GM19193 (cell line): Measurements from ENCODE around the gene NSMCE1.

Experiments used
- POLR2A ChIP-seq: IDR thresholded peaks from 4 replicates; pipeline ENCODE4 v1.6.1; 2011; ENCODE audit not compliant: insufficient read depth, insufficient read length; ENCODE audit errors: extremely low read depth

The NSMCE1 gene

DNA sequence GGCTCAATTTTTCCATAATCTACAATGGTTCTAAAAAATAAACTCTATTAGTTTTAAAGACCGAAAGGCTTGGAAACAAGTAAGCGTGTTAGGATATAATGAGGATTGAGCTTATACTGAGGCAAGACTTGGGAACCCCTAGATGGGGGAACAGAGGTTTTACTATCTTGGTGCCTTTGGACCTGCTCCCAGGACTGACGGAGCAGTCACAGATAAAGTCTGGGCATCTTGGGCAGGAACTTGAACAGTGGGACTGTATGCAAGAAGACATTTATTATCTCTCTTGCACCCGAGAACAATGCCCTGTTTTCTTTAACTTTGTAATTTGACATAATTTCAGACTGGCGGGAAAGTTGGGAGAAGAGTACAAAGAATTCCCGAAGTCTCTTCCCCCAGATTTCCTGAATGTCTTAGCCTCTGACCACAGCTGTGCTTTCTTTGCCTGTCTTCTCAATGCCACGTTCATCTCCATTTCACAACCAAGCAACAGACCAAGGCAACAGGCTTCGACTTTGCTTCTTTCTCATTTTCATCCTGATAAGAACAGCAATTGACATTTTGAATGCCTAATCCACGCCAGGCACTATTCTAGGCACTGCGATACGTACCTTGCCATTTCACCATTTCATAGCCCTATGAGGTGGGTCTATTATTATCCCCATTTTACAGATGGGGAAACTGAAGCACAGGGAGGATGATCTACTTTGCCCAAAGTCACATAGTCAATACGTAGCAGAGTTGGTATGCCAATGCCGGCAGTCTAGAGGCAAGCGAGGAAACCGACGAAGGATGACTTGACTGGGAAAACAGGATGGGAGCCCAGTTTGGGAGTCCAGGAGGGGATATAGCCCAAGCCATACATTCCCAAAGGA lies 42.2 kb upstream of the NSMCE1 start:
- no peak for TF ChIP-seq POLR2A

DNA sequence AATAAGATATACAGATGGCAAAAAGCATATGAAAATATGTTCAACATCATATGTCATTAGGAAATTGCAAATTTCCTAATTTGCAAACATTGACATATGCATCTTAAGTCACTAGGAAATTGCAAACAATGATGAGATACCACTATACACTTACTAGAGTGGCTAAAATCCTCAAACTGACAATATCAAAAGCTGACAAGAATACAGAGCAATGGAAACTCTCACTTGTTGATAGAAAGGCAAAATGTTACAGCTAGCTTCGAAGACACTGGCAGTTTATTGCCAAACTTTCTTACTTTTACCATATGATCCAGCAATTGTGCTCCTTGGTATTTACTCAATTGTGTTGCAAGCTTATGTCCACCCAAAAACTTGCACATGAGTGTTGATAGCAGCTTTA lies 40.2 kb upstream of the NSMCE1 start:
- no peak for TF ChIP-seq POLR2A

DNA sequence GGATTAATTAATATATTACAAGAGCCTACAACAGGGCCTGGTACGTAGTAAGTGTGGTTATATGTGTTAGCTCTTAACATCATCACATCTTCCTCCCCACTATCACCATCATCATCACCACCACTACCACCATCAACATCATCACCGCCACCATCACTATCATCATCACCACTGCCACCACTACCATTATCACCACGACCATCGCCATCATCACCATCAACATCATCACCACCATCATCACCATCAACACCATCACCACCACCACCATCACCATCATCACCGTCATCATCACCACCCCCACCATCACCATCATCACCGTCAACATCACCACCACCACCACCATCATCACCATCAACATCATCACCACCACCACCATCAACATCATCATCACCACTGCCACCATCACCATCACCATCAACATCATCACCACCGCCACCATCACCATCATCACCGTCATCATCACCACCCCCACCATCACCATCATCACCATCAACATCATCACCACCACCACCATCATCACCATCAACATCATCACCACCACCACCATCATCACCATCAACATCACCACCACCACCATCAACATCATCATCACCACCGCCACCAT lies 37.4 kb upstream of the NSMCE1 start:
- TF ChIP-seq POLR2A, result no peak

DNA sequence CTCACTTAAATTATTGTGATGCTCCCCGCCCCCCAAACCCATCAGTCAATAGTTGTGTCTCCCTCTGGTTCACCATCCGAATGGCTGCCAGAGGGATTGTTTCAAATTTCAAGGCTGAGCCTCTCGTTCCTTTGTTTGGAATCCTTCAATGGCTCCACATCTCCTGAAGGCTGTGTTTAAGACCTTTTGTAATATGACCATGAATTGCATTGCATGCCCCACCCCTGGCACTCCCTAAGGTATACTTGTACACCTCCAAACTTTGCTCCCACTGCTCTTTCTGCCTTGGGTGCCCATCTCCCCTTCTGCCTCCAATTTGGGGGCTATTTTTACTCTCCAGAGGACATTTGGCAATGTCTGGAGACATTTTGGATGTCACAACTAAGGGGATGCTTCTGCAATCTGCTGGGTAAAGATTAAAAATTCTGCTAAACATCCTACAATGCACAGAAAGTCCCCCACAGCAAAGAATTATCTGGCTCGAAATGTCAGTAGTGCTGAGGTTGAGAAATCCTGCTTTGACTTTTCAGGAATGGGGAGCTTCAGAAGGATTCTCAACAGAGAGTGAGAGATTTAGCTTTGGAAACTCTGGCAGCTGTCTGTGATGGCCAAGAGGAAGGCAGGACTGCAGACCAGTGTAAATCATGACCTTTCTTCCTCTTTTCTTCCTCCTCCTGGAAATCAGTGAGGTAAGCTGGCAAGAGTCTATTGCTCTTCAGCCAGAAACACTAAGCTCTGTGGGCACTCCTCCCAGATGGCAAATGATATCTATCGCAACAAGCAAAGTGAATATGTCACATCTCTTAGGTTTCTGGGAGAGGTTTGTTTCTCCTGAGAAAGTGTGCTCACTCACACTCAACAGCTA lies 36.5 kb upstream of the NSMCE1 start:
- TF ChIP-seq POLR2A, result no peak

DNA sequence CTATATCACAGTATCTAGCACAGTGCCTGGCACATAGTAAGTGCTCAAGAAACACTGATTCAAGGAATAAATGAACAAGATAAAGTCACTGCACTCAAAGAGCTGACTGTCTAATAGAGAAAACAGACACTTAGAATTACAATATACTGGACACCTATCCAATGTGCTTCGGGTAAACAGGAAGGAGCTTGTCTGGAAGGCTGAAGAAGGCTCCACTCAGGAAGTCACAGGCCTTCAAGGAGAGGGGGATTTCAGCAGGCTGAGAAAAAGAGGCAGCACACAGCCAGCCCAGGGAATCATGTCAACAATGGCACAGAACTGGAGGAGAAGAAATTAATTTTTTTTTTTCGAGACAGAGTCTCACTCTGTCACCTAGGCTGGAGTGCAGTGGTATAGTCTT lies 35.5 kb upstream of the NSMCE1 start:
- no peak for TF ChIP-seq POLR2A

DNA sequence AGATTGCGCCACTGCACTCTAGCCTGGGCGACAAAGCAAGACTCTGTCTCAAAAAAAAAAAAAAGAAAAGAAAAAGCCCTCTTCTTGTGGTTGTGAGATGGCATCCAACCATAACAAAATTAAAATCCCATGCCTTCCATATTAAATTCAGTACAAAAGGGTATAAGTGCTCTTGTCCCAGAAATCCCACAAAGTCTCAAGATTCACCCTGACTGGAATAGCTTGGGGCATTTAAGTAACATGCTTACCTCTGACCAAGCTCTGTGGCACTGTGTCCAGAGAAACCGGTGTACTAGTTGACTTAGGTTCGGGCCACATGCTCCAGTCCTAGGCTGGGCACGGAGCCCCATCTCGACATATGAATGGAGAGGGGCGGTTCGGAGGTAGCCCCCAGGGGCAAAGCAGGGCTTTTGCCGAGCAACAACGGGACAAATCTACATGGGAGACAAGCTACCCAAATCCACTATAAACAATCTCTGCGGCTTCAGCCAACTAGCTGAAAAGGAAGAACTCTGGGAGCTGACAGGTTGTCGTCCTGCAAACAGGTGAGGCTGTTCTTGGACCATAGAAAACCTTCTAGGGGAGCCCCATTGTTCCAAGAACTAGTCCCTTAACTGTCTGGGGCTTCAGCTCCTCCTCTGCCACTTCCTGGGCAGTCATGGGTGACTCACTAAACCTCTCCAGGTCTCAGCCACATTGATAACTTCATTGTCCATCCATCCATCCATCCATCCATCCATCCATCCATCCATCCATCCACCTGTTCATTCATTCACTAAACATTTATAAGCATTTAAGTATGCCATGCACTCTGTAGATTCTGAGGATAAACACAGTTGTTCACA lies 34.9 kb upstream of the NSMCE1 start:
- no peak for TF ChIP-seq POLR2A

DNA sequence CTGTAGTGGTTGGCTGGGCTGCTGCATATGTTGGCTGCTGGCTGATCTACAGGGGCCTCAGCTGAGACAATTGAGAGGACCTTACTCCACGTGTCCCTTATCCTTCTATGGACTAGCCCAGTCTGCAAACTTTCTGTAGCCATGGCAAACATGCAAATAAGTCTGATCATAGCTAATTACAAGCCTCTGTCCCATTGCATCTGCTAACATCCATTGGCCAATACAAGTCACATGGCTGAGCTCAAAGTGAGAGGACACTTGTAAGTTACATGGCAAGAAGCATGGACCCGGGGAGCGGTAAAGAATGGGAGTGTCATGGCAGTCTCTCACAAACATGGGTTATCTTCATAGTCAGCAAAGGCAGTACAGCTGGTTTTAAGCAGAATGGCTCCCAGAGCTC lies 33.6 kb upstream of the NSMCE1 start:
- no peak for TF ChIP-seq POLR2A

DNA sequence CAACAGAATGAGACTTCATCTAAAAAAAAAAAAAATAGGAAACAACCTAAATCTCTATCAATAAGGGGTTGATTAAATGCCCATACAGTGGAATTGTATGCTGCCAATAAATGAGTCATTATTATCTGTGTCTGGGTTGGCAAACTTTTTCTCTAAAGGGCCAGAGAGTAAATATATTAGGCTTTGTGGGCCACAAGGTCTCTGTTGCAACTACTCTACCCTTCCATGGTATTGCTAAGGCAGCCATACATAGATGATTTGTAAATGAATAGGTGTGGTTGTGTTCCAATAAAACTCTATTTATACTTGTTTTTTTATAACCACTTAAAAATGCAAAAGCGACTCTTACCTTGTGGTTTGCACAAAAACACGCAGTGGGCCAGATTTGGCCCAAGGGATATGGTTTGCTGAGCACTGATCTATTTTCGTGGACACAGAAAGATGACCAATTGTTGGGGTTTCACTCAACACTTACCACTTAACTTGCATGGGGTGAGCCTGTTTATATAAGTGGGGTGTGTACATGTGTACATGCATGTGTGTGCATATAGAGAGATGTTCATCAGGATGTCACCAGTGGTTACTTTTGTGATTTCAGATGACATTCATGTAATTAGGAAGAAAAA lies 32.8 kb upstream of the NSMCE1 start:
- TF ChIP-seq POLR2A, result no peak

DNA sequence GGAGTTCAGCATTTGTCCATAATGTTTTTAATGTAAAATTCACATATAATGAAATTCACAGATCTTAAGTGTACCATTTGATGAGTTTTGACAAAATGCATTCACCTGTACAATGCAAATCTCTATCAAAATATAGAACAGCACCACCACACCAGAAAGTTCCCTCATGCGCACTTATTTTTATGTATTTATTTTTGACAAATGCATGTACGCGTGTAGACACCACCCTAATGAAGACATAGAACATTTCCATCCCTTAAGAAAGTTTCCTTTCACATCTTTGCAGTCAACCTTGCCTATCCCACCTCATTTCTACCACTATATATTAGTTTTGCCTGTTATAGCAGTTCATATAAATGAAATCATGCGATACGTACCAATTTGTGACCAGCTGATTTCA lies 29.6 kb upstream of the NSMCE1 start:
- no peak for TF ChIP-seq POLR2A

DNA sequence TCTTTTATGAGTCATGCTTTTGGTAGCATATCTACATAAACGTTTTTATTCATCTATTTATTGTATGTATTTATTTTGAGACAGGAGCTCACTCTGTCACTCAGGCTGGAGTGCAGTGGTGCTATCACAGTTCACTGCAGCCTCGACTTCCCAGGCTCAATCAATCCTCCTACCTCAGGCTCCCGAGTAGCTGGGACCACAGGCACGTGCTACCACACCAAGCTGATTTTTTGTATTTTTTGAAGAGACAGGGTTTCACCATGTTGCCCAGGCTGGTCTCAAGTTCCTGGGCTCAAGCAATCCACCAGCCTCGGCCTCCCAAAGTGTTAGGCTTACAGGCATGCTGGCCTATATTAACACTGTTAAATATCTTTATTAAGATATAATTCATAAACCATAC lies 24.8 kb upstream of the NSMCE1 start:
- TF ChIP-seq POLR2A, result no peak

DNA sequence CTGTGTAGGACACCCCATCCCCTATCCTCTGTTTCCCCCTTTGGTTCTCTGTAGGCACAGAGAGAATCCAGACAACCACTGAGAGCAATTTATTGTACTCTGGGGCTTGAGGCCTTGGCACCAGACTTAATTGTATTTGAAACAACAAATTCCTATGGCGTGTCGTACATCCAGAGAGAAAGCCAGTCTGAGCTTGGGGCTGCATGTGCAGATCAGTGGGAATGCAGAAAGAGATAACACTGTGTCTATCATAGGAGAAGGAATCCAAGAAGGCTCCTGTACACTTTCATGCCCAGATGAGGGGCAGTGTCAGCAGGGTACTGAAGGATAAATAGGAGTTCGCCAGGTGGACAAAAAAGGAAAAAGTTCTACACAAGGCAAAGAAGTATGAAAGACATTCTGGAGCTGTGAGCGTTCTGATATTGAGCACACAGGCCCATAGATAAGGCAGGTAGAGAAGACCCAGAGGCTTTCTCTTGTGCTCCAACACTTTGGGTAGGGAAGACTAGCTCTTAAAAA lies 23.2 kb upstream of the NSMCE1 start:
- no peak for TF ChIP-seq POLR2A

DNA sequence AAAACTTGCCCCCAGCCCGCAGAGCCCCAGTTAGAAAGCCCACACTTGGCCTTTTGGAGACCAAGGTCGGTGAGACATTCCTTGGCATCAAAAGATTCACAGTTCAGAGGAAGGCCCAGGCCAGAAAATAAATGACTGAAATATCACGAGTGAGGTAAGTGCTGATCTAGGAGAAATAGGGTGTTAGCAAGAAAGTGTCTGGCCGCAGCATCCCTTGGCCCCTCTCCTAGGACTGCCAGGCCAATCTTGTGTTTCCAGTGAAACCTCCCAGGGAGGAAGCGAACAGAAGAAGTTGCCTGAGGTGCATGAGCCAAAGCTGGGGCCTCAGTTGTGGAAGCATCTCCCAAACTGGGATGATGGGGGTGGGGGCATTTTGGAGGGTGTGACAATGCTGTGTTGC lies 22.5 kb upstream of the NSMCE1 start:
- TF ChIP-seq POLR2A, result no peak

DNA sequence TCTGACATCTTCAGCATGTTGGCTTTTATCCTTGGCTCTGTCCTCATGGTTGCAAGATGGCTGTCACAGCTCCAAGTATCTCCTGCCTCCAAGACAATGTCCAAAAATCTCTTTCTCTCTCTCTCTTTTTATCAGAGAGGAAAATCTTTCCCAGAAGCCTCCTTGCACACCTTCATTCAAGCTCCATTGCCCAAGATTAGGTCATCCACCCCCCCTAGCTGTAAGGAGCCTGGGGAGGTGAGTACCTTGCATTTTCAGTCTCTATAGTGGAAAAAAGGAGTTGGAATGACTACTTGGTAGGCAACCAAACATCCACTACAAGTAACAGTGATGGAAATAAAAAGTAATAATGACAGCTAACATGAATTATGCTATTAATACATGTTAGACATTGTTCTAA lies 22.0 kb upstream of the NSMCE1 start:
- TF ChIP-seq POLR2A, result no peak

DNA sequence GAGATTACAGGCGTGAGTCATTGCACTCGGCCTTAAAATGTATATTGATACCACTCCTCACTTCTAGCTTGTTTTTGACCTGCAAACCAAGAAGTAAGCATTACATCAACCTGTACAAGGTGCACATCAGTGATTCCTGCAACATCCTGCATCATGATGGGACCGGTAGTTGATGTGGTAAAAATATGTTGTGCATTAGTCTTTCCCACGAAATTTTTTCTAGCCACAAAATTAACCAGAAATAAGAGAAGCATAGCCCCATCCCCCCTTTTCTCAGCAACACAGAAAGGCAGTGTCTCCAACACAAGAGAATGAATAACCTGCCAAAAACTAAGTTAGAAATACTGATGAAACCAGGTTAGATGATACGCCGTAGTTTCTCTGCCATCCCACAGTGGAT lies 21.1 kb upstream of the NSMCE1 start:
- TF ChIP-seq POLR2A, result no peak
